ENCODE measurements around the gene KIAA0040.
A peak's percentile ranks its signal among the peaks of the same experiment; 100 is the strongest.

The KIAA0040 gene

DNA sequence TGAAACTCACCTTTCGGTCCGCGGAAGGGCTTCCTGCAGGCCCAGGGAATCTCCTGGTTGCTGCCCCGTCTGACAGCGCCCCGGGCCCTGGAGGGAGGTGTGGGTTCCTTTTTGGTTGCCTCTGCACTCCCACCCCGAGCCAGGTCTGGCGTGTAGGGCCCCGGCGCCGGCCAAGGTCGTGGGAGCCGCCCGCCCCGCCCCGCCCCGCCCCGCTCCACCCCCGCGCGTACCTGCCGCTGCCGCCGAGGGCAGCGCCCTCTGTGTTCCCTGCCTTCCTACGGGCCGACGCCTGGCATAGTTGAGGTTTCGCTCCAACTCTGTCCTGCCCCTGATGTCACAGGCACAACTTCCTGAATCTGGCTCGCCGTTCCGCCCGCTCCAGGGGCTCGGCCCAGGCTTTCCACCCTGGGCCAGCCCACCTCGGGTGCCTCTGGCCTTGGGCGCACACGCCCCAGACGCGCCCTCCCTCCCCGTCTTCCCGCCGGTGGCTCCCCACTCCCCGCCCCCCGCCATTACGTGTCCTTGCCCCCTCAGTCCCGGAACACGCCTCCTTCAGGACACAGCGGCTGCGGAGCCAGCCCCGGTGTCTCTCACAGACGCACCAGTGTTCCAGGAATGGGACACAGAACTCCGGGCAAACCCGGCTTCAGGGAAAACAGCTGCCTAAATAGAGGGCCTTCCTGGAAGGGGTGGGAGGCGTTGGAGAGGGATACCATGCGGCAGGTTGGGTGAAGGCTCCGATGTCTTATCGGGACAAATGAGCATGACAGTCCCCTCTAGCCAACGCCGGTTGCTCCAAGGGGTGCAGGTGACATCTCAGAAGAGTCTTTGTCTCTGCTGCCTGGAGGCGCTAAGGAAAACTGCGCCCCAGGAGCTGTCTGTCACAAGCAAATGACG is at the start of gene KIAA0040:
TSS of gene KIAA0040 (minus strand) at position 147 of the 897 bp plus-strand sequence. CDS start 31,763 bp downstream, outside the sequence.
- DNase-seq (ENCODE audit: low read depth in 2 of 2), result peak in 1 of 2 experiments; percentile 57

GRCh38 chr1:175237389-175237788 is 44.8 kb upstream of the KIAA0040 start:
- no peak for DNase-seq (ENCODE audit: low read depth in 2 of 2)

- no peak for DNase-seq (ENCODE audit: low read depth in 2 of 2)
Measured at GRCh38 chr1:175234639-175235038, 42.1 kb upstream of the KIAA0040 start.

- no peak for DNase-seq (ENCODE audit: low read depth in 2 of 2)
Measured at GRCh38 chr1:175232335-175232734, 39.8 kb upstream of the KIAA0040 start.

DNA sequence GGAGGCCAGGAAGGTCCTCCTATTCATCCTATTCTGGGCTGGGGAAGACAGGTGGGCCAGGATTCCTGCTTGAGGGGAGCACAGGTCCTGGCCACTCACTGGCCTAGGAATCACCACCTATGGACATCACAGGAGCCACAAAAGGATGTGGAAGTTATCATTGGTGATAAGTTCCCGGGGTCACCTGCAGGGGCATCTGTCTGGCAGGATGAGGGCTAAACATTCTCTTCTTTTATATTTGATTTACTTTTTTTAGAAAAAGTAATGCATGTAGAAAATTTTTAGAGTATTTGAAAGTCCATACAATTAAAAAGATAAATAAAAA is 33.2 kb upstream of the KIAA0040 start:
- DNase-seq (ENCODE audit: low read depth in 2 of 2), result no peak

- DNase-seq (ENCODE audit: low read depth in 2 of 2), result no peak
Measured at GRCh38 chr1:175222296-175222938, 29.8 kb upstream of the KIAA0040 start.

GRCh38 chr1:175221557-175222175 is 29.1 kb upstream of the KIAA0040 start:
- DNase-seq (ENCODE audit: low read depth in 2 of 2), result no peak

DNA sequence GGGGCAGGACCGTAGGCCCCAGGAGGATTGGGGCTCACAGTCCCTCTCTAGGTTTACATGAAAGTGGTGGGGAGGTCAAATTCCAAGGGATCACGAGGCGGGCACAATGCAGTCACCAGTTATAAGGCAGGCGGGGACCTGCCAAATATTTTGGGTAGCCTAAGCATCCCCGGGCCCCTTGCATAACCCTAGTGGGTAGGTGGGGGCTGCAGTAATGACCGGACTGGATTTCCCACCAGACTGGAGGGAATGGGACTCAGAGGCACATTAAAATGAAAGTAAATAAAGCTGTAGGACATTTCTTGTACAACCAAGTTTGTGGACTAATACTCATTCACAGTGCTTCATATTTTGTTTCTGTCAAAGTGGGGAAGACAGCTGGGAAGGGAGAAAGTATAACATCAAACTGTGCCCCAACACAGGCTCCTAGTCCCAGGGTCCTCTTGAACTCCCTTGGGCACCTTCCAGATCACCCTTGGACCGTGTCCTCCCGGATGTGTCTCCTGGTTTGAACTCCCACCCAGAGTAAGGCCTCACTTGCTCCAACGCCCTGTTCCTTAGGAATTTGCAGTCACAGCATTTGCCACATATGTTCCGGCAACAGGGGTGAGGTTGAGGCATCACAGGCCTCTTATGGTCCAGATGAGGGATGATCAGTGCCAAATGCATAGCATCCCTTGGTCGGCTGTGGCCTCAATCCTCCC is 28.4 kb upstream of the KIAA0040 start:
- no peak for DNase-seq (ENCODE audit: low read depth in 2 of 2)

DNA sequence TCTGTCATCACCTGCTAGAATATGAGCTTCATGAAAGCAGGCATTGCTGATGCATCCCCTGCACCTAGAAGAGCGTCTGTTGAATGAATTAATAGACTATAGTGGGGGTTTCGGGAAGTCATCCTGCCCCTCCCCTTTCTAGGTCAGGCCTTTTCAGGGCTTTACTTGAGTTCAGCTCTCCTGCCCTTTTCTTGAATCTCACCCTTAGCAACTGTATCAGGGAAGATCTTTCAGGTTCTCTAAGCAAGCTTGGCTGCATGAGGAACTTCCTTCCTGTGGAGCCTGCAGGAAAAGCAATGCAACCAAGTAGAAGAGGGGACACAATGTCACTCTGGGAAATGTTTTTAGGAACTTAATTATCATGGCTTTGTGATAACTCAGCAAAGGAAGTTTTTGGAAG is 27.2 kb upstream of the KIAA0040 start:
- no peak for DNase-seq (ENCODE audit: low read depth in 2 of 2)

- no peak for DNase-seq (ENCODE audit: low read depth in 2 of 2)
Measured at GRCh38 chr1:175218786-175219434, 26.3 kb upstream of the KIAA0040 start.

DNA sequence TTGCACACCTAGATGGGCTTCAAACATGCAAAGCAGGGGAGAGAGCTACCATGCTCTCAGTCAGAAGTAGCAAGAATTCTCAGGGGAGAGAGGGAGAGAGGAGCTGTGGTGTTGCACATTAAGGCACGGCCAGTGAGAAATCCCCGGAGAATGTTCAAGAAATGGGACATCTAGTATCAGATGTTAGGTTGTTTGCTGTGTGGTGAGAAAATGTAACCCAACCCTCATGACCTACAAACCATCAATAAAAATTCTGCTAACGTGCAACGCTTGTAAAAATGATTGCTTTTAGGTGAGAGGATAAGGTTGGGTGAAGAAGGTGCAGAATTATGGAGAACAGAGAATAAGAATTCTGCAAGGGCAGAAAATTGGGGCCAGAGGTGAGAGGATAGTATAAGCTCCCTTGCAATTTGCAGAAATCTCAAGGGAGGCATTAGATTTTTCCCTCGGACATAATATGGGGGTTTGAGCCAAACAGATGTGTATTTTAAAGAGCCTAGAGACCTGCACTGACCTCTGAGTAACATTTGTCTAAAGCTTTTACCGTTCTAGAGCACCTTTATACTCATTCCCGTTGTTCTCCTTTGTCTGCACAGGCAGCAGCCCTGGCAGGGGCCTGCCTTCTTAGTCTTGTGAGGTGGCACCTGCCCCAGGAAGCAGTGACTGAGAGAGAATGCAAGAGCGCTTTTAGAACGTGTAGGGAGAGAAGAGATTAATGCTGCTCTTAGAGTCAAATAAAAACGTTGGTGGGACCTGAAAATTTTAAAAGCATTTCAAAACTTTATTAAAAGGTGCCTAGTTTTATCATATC is 25.4 kb upstream of the KIAA0040 start:
- DNase-seq (ENCODE audit: low read depth in 2 of 2), result no peak

DNA sequence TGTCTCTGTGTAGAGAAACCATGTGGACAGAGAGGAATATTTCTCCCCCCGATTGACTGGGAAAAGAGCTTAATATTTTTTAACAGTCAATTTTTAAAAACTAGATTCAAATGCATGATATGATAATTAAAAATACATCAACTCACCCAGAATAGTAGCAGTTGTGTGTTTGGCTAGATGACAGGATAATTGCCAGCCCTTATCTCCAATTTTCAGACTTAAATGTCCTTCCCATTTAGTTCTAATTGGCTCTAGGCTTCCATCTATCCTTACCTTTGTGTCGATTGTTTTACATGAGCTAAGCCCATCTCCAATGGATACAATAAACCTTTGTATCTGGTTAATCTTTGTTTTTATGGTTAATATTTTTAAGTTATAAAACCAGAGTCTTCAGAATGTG is 23.9 kb upstream of the KIAA0040 start:
- DNase-seq (ENCODE audit: low read depth in 2 of 2), result no peak

- no peak for DNase-seq (ENCODE audit: low read depth in 2 of 2)
Measured at GRCh38 chr1:175211656-175212055, 19.1 kb upstream of the KIAA0040 start.

GRCh38 chr1:175210744-175211143 is 18.2 kb upstream of the KIAA0040 start:
- no peak for DNase-seq (ENCODE audit: low read depth in 2 of 2)

DNA sequence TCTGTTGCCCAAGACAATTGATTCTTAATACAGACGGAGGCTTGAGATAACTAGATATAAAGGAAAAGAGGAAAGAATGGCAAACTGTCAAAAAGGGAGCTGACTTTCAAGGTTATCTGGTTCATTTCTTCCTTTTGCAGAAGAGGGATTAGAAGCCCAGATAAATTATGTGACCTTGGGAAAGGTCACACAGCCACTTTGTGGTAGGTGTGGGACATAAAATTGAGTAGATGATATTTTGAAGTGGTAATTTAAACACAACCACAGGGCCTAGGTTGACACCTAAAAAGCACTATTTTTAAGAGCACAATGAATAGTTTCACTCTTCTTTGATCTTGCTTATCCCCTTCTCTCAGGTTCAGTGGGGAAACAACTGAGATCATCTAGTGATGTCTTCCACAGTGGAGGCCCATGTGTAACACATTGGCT is 16.9 kb upstream of the KIAA0040 start:
- no peak for DNase-seq (ENCODE audit: low read depth in 2 of 2)

- no peak for DNase-seq (ENCODE audit: low read depth in 2 of 2)
Measured at GRCh38 chr1:175208773-175209492, 16.4 kb upstream of the KIAA0040 start.

GRCh38 chr1:175207971-175208370 is 15.4 kb upstream of the KIAA0040 start:
- DNase-seq (ENCODE audit: low read depth in 2 of 2), result no peak

DNA sequence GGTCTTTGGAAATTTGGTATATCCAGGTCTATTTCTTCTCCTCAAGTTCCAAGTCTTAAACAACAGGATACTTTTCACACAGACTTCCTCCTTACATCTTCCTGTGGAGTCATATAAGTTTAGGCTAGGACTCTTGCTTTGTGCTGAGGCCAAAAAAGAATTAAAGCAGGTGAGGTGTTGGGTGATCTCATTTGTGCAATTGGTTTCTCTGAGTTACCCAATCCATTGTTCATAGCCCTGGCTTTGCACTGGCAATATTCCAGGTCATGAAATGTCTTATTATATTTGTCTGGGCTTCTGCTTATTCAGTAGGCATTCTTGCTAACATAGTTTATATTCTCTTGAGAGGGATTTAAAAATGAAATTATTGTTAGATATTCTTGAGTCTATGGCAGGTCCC is 14.1 kb upstream of the KIAA0040 start:
- DNase-seq (ENCODE audit: low read depth in 2 of 2), result no peak

DNA sequence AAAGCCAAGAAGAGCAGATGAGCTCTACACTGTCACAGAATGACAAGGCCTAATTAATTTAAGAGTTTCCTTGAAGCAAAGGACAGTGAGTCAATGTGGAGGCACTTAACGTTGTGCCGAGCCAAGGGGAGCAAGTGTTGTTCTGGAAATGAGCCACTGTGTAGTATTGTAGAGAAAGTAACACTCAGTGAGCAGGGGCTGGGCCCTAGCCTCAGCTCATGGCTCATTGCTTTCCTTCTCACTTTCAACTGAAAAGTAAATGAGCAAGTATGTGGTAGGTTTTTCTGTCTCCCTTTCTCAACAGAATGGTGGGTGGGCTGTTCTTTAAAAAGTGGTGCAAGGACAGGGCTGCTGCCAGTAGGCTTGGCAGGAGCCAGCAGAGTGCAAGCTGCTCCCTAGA is 11.8 kb upstream of the KIAA0040 start:
- DNase-seq (ENCODE audit: low read depth in 2 of 2), result no peak

GRCh38 chr1:175203570-175204068 is 11.0 kb upstream of the KIAA0040 start:
- DNase-seq (ENCODE audit: low read depth in 2 of 2), result no peak
